SK-N-SH treated with all-trans-retinoic acid at 6 μM for 48 hours (cell line): ENCODE results near the gene UBA7.

Source experiments
- ATAC-seq: fragments of 200-7000 bp; cut with Tn5 transposase; 3 replicates; pipeline ENCODE4 v1.9.1; 2020; ENCODE audit warnings: mild to moderate bottlenecking, moderate library complexity
- ARNTL ChIP-seq: fragments of 450-650 bp; formaldehyde crosslinking; IDR thresholded peaks from 2 replicates; pipeline ENCODE4 v1.5.0; 2020; ENCODE audit warnings: low read depth, mild to moderate bottlenecking, moderate library complexity, borderline replicate concordance
- BACH2 ChIP-seq: fragments of 250-450 bp; sonication (Bioruptor Pico); IDR thresholded peaks from 2 replicates; pipeline ENCODE4 v1.9.0; 2021; ENCODE audit warnings: mild to moderate bottlenecking, borderline replicate concordance
- CREB5 ChIP-seq: fragments of 250-450 bp; sonication (Bioruptor Pico); IDR thresholded peaks from 2 replicates; pipeline ENCODE4 v1.5.1; 2020; ENCODE audit warnings: low read depth, mild to moderate bottlenecking, moderate library complexity
- CSRNP3 ChIP-seq: fragments of 250-450 bp; sonication (Bioruptor Pico); IDR thresholded peaks from 2 replicates; pipeline ENCODE4 v1.5.1; 2021; ENCODE audit warnings: mild to moderate bottlenecking, moderate library complexity
- ESRRG ChIP-seq: fragments of 250-450 bp; sonication (Bioruptor Pico); IDR thresholded peaks from 2 replicates; pipeline ENCODE4 v1.6.1; 2021; ENCODE audit warnings: mild to moderate bottlenecking
- GLIS3 ChIP-seq: fragments of 250-450 bp; sonication (Bioruptor Pico); IDR thresholded peaks from 2 replicates; pipeline ENCODE4 v1.5.0; 2020; ENCODE audit warnings: mild to moderate bottlenecking, moderate library complexity
- ISL1 ChIP-seq: fragments of 250-450 bp; sonication (Bioruptor Pico); IDR thresholded peaks from 2 replicates; pipeline ENCODE4 v2.1.2; 2022; ENCODE audit warnings: mild to moderate bottlenecking, moderate library complexity
- OSR1 ChIP-seq: fragments of 250-450 bp; sonication (Bioruptor Pico); IDR thresholded peaks from 2 replicates; pipeline ENCODE4 v1.8.0; 2022; ENCODE audit warnings: moderate library complexity, mild to moderate bottlenecking, inconsistent platforms
- PATZ1 ChIP-seq: fragments of 250-450 bp; sonication (Bioruptor Pico); IDR thresholded peaks from 2 replicates; pipeline ENCODE4 v1.8.0; 2020; ENCODE audit warnings: mild to moderate bottlenecking, moderate library complexity, borderline replicate concordance
- POU6F1 ChIP-seq: fragments of 250-450 bp; sonication (Bioruptor Pico); IDR thresholded peaks from 2 replicates; pipeline ENCODE4 v1.8.0; 2021; ENCODE audit warnings: low read depth, mild to moderate bottlenecking, moderate library complexity, borderline replicate concordance
- PPARA ChIP-seq: fragments of 250-450 bp; sonication (Bioruptor Pico); IDR thresholded peaks from 2 replicates; pipeline ENCODE4 v1.5.0; 2020; ENCODE audit warnings: mild to moderate bottlenecking, borderline replicate concordance
- RARB ChIP-seq: fragments of 250-450 bp; sonication (Bioruptor Pico); IDR thresholded peaks from 2 replicates; pipeline ENCODE4 v1.8.0; 2021; ENCODE audit warnings: mild to moderate bottlenecking, moderate library complexity
- SNAI2 ChIP-seq: fragments of 250-450 bp; sonication (Bioruptor Pico); IDR thresholded peaks from 2 replicates; pipeline ENCODE4 v1.5.0; 2020; ENCODE audit warnings: mild to moderate bottlenecking, moderate library complexity
- TCF4 ChIP-seq: fragments of 250-450 bp; sonication (Bioruptor Pico); IDR thresholded peaks from 2 replicates; pipeline ENCODE4 v1.8.0; 2021; ENCODE audit warnings: mild to moderate bottlenecking, moderate library complexity, borderline replicate concordance
- TOX ChIP-seq: fragments of 250-450 bp; sonication (Bioruptor Pico); IDR thresholded peaks from 2 replicates; pipeline ENCODE4 v1.8.0; 2021; ENCODE audit warnings: mild to moderate bottlenecking, moderate library complexity, borderline replicate concordance
- TSHZ2 ChIP-seq: fragments of 250-450 bp; sonication (Bioruptor Pico); IDR thresholded peaks from 2 replicates; pipeline ENCODE4 v1.5.0; 2020; ENCODE audit warnings: mild to moderate bottlenecking, moderate library complexity
- ZFP3 ChIP-seq: fragments of 250-450 bp; sonication (Bioruptor Pico); IDR thresholded peaks from 2 replicates; pipeline ENCODE4 v1.5.0; 2020; ENCODE audit warnings: mild to moderate bottlenecking, moderate library complexity
- ZFP30 ChIP-seq: fragments of 450-650 bp; formaldehyde crosslinking; IDR thresholded peaks from 2 replicates; pipeline ENCODE4 v1.5.0; 2022; ENCODE audit warnings: mild to moderate bottlenecking, moderate library complexity
- ZNF565 ChIP-seq: fragments of 450-650 bp; formaldehyde crosslinking; conservative IDR thresholded peaks from 2 replicates; pipeline ENCODE4 v1.5.0; 2020; ENCODE audit warnings: low read depth, mild to moderate bottlenecking, moderate library complexity
- ZNF70 ChIP-seq: fragments of 450-650 bp; formaldehyde crosslinking; IDR thresholded peaks from 2 replicates; pipeline ENCODE4 v1.5.0; 2020; ENCODE audit warnings: mild to moderate bottlenecking, moderate library complexity
- ZNF8 ChIP-seq: fragments of 450-650 bp; formaldehyde crosslinking; IDR thresholded peaks from 2 replicates; pipeline ENCODE4 v1.5.0; 2020; ENCODE audit warnings: mild to moderate bottlenecking, moderate library complexity

The UBA7 gene

GRCh38 chr3:49799105-49799504, 14.6 kb downstream of the UBA7 start (continued):
- TF ChIP-seq TSHZ2 (CRISPR knock-in tag) = no peak
- no peak for TF ChIP-seq CSRNP3 (CRISPR knock-in tag)
- TF ChIP-seq ZFP3 (CRISPR knock-in tag) = no peak
- no peak for TF ChIP-seq TOX (CRISPR knock-in tag)
- no peak for TF ChIP-seq ESRRG (CRISPR knock-in tag)
- TF ChIP-seq SNAI2 = no peak
- TF ChIP-seq TCF4 (CRISPR knock-in tag) = no peak
- TF ChIP-seq OSR1 (CRISPR knock-in tag) = no peak

GRCh38 chr3:49794926-49795905, 18.5 kb downstream of the UBA7 start:
- ATAC-seq = no peak
- TF ChIP-seq ZNF70 (CRISPR knock-in tag) (no peak), ARNTL (CRISPR knock-in tag) (no peak), PPARA (CRISPR knock-in tag) (no peak), BACH2 (no peak), ISL1 (no peak), POU6F1 (CRISPR knock-in tag) (no peak), SNAI2 (no peak), PATZ1 (no peak), CREB5 (CRISPR knock-in tag) (no peak), ZNF8 (CRISPR knock-in tag) (no peak), ZFP30 (CRISPR knock-in tag) (no peak)
- TF ChIP-seq, all 23 proteins: peak for 0

GRCh38 chr3:49794431-49794830, 19.3 kb downstream of the UBA7 start:
- ATAC-seq = no peak
- TF ChIP-seq RARB (CRISPR knock-in tag) (no peak), ESRRG (CRISPR knock-in tag) (no peak), CREB5 (CRISPR knock-in tag) (no peak), ZNF70 (CRISPR knock-in tag) (no peak), BACH2 (no peak), TSHZ2 (CRISPR knock-in tag) (no peak), OSR1 (CRISPR knock-in tag) (no peak), GLIS3 (no peak), ZNF565 (no peak), CSRNP3 (CRISPR knock-in tag) (no peak), ISL1 (no peak), PPARA (CRISPR knock-in tag) (no peak), ZFP30 (CRISPR knock-in tag) (no peak), TCF4 (CRISPR knock-in tag) (no peak)
